KMS-11 (cell line): ENCODE measurements around the gene KHSRP.

Source experiments
- H2AFZ ChIP-seq: fragments of 200-600 bp; sonication (generic); 2 replicates; pipeline ENCODE4 v1.6.1; 2016; ENCODE audit warnings: antibody characterized with exemption, mixed run types, low read depth
- H3K27ac ChIP-seq: fragments of 200-600 bp; sonication (generic); 2 replicates; pipeline ENCODE4 v1.6.1; 2016; ENCODE audit warnings: mild to moderate bottlenecking, mixed run types
- H3K27me3 ChIP-seq: fragments of 200-600 bp; sonication (generic); 2 replicates; pipeline ENCODE4 v1.6.1; 2017; ENCODE audit warnings: mild to moderate bottlenecking, low read depth, mixed run types, moderate library complexity; ENCODE audit not compliant: insufficient read depth
- H3K36me3 ChIP-seq: fragments of 200-600 bp; sonication (generic); 2 replicates; pipeline ENCODE4 v1.6.1; 2017; ENCODE audit warnings: mild to moderate bottlenecking, mixed run types; ENCODE audit not compliant: insufficient read depth
- H3K4me1 ChIP-seq: fragments of 200-600 bp; sonication (generic); 2 replicates; pipeline ENCODE4 v1.6.1; 2016; ENCODE audit warnings: mild to moderate bottlenecking, low read depth, mixed run types; ENCODE audit not compliant: poor library complexity, severe bottlenecking
- H3K4me2 ChIP-seq: fragments of 200-600 bp; sonication (generic); 2 replicates; pipeline ENCODE4 v1.7.0; 2016; ENCODE audit warnings: mild to moderate bottlenecking, mixed run types
- H3K4me3 ChIP-seq: fragments of 200-600 bp; sonication (generic); IDR thresholded peaks from 2 replicates; pipeline ENCODE4 v1.6.1; 2017; ENCODE audit warnings: low read depth, low read length, mixed read lengths; ENCODE audit not compliant: insufficient read depth
- H3K79me2 ChIP-seq: fragments of 200-600 bp; sonication (generic); 2 replicates; pipeline ENCODE4 v1.6.1; 2016; ENCODE audit warnings: low read depth, mixed run types; ENCODE audit not compliant: insufficient read depth
- H3K9ac ChIP-seq: fragments of 200-600 bp; sonication (generic); 2 replicates; pipeline ENCODE4 v1.6.1; 2016; ENCODE audit warnings: mild to moderate bottlenecking, mixed run types
- H4K20me1 ChIP-seq: fragments of 200-600 bp; sonication (generic); 2 replicates; pipeline ENCODE4 v1.6.1; 2016; ENCODE audit warnings: mild to moderate bottlenecking, mixed run types; ENCODE audit not compliant: insufficient read depth
- CTCF ChIP-seq: fragments of 200-600 bp; sonication (generic); conservative IDR thresholded peaks from 2 replicates; pipeline ENCODE4 v1.6.1; 2017; ENCODE audit warnings: low read depth, mild to moderate bottlenecking, antibody characterized with exemption, low read length, moderate library complexity, mixed read lengths

Gene KHSRP, protein sequence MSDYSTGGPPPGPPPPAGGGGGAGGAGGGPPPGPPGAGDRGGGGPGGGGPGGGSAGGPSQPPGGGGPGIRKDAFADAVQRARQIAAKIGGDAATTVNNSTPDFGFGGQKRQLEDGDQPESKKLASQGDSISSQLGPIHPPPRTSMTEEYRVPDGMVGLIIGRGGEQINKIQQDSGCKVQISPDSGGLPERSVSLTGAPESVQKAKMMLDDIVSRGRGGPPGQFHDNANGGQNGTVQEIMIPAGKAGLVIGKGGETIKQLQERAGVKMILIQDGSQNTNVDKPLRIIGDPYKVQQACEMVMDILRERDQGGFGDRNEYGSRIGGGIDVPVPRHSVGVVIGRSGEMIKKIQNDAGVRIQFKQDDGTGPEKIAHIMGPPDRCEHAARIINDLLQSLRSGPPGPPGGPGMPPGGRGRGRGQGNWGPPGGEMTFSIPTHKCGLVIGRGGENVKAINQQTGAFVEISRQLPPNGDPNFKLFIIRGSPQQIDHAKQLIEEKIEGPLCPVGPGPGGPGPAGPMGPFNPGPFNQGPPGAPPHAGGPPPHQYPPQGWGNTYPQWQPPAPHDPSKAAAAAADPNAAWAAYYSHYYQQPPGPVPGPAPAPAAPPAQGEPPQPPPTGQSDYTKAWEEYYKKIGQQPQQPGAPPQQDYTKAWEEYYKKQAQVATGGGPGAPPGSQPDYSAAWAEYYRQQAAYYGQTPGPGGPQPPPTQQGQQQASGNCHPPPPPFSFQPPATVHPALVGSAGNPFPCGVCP

DNA sequence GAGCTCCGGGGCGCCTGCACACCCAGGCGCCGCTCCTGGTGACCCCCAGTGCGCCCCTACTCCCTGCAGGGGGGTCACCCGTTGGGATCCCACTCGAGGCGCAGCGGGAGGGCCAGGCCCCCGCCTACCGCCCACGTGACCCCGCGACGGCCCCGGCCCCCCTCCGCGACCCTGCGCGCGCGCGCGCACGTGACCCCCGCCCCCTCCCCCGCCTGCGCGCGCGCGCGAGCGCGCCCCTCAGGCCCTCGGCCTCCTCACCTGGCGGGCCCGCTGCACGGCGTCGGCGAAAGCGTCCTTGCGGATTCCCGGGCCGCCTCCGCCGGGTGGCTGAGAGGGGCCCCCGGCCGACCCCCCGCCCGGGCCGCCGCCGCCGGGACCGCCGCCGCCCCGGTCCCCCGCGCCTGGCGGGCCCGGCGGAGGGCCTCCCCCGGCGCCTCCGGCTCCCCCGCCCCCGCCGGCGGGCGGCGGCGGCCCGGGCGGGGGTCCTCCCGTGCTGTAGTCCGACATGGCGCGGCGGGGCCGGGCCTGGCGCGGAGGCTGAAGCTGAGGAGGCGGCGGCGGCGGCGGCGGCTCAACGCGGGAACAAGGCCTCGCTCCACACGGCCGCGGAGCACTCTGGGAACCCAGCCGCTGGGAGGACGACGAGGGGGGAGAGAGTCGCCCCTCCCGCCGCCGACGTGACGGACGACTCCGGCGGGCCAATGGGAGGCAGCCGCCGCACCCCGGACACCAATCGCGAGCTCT is at the start of gene KHSRP:
TSS of gene KHSRP (minus strand) at position 617 of the 744 bp plus-strand sequence. CDS start at position 507, 110 bp downstream.
- no peak within 1 kb of the TSS for H3K4me3 ChIP-seq
- H3K79me2 ChIP-seq, result peaks cover 47% of the 10 kb centered on the region
- H3K27ac ChIP-seq, result peak within 1 kb of the TSS; percentile 46; the same call in 1 of the 2 replicates
- H3K4me1 ChIP-seq, result peaks cover 20% of the 10 kb centered on the region
- peak within 1 kb of the TSS; percentile 61; the same call in 1 of the 2 replicates for H3K9ac ChIP-seq
- H3K27me3 ChIP-seq, result no peaks in the 10 kb centered on the region; the same call in 1 of the 2 replicates
- peak within 1 kb of the TSS; percentile 73; the same call in 1 of the 2 replicates for H2AFZ ChIP-seq
- H3K4me2 ChIP-seq, result peak within 1 kb of the TSS; percentile 73
- no peak for TF ChIP-seq CTCF
- peaks cover 22% of the 10 kb centered on the region for H4K20me1 ChIP-seq
- H3K36me3 ChIP-seq, result peaks cover 6% of the 10 kb centered on the region; the same call in 1 of the 2 replicates

DNA sequence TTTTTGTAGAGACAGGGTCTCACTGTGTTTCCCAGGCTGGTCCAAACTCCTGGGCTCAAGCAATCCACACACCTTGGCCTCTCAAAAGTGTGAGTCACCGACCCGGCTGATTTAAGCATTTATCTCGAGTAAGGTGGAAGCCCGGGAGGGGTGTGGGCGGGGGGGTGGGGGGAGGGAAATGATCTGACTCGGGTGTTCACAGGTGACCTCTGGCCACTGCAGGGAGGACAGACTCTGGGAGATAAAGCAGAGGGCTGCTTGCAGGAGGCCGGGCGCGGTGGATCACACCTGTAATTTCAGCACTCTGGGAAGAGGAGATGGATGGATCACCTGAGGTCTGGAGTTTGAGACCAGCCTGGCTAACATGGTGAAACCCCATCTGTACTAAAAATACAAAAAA is 49.0 kb upstream of the KHSRP start:
- Histone ChIP-seq H3K27me3 (peaks cover 6% of the 10 kb centered on the region; the same call in 1 of the 2 replicates), H3K9ac (no peak overlapping the region), H3K4me3 (no peak overlapping the region), H3K36me3 (no peaks in the 10 kb centered on the region), H3K27ac (no peak overlapping the region), H4K20me1 (no peaks in the 10 kb centered on the region), H3K4me1 (no peaks in the 10 kb centered on the region), H3K4me2 (no peak overlapping the region), H3K79me2 (no peaks in the 10 kb centered on the region), H2AFZ (no peak overlapping the region)
- no peak for TF ChIP-seq CTCF

DNA sequence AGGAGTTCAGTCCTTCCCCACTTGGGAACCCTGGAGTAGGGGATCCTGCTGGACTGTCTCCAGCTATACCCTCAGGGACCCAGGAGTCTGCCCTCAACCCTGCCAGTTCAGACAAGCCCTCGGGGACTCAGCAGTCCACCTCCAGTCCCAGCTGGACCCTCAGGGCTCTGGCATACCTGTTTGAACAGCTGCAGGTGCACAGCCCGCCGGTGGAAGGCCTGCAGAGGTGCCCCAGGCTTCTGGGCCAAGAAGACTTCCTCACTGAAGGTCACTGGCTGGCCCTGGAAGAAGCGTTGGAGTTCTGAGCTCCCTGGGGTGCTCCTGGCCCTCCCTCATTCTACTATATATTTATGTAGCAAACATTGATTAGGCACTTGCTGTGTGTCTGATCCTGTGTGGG is 48.1 kb upstream of the KHSRP start:
- no peak overlapping the region for H3K4me2 ChIP-seq
- peaks cover 14% of the 10 kb centered on the region; the same call in 1 of the 2 replicates for H3K27me3 ChIP-seq
- H3K36me3 ChIP-seq, result no peaks in the 10 kb centered on the region
- no peak overlapping the region for H3K4me3 ChIP-seq
- TF ChIP-seq CTCF, result no peak
- H2AFZ ChIP-seq, result no peak overlapping the region
- no peak overlapping the region for H3K27ac ChIP-seq
- no peaks in the 10 kb centered on the region for H3K4me1 ChIP-seq
- no peaks in the 10 kb centered on the region for H4K20me1 ChIP-seq
- no peaks in the 10 kb centered on the region for H3K79me2 ChIP-seq
- no peak overlapping the region for H3K9ac ChIP-seq

DNA sequence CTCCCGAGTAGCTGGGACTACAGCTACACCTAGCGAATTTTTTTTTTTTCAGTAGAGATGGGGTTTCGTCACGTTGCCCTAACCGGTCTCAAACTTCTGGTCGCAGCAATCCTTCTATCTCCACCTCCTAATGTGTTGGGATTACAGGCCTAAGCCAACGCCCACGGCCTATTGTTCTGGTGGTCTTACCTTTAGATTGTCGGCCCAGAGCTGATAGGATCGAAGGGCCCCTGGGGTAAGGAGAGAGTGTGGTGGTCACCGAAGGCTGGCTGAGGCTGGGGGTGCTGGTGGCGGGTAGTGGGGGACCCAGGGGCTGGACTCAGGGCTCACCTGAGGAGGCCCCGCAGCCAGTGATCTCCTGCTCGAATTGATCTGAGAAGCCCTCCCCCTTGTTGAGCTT is 46.5 kb upstream of the KHSRP start:
- H3K4me1 ChIP-seq, result no peaks in the 10 kb centered on the region
- peaks cover 26% of the 10 kb centered on the region; the same call in 1 of the 2 replicates for H3K27me3 ChIP-seq
- no peaks in the 10 kb centered on the region for H3K36me3 ChIP-seq
- H3K79me2 ChIP-seq, result no peaks in the 10 kb centered on the region
- no peak overlapping the region for H2AFZ ChIP-seq
- H4K20me1 ChIP-seq, result no peaks in the 10 kb centered on the region
- H3K27ac ChIP-seq, result no peak overlapping the region
- H3K4me2 ChIP-seq, result no peak overlapping the region
- TF ChIP-seq CTCF, result no peak
- H3K4me3 ChIP-seq, result no peak overlapping the region
- H3K9ac ChIP-seq, result no peak overlapping the region
